H9 (cell line): ENCODE results near the gene KDM1B. TPM values are rescaled to one million over a fixed set of nuclear protein-coding genes. Genes with fewer than 3 reads are reported as not detected.

Experiments
- DNase-seq: peaks from one replicate; pipeline ENCODE4 v3.0.0-alpha.2; 2017
- H2AFZ ChIP-seq: one replicate; pipeline ENCODE4 v1.6.1; 2013; ENCODE audit warnings: mild to moderate bottlenecking, low read length, control low read depth, moderate library complexity
- H2AK5ac ChIP-seq: 2 replicates; pipeline ENCODE4 v1.6.1; 2013; ENCODE audit warnings: low read length, control low read depth, mixed read lengths; ENCODE audit not compliant: insufficient read length
- H2BK120ac ChIP-seq: one replicate; pipeline ENCODE4 v1.6.1; 2013; ENCODE audit warnings: low read depth, mild to moderate bottlenecking, low read length, control low read depth, inconsistent platforms; ENCODE audit not compliant: poor library complexity, severe bottlenecking
- H2BK12ac ChIP-seq: 2 replicates; pipeline ENCODE4 v1.6.1; 2013; ENCODE audit warnings: low read length, control low read depth, mixed read lengths, low read depth; ENCODE audit not compliant: insufficient read length
- H2BK15ac ChIP-seq: 2 replicates; pipeline ENCODE4 v1.6.1; 2013; ENCODE audit warnings: low read depth, low read length, control low read depth
- H2BK20ac ChIP-seq: one replicate; pipeline ENCODE4 v1.6.1; 2013; ENCODE audit warnings: low read depth, mild to moderate bottlenecking, low read length, control low read depth, inconsistent platforms; ENCODE audit not compliant: poor library complexity, severe bottlenecking
- H2BK5ac ChIP-seq: 2 replicates; pipeline ENCODE4 v1.6.1; 2013; ENCODE audit warnings: low read length, control low read depth, mixed read lengths; ENCODE audit not compliant: insufficient read length
- H3K14ac ChIP-seq: 2 replicates; pipeline ENCODE4 v1.6.1; 2013; ENCODE audit warnings: low read length, control low read depth; ENCODE audit not compliant: insufficient read depth
- H3K18ac ChIP-seq: 2 replicates; pipeline ENCODE4 v1.6.1; 2013; ENCODE audit warnings: low read depth, mild to moderate bottlenecking, mixed read lengths, low read length, control low read depth; ENCODE audit not compliant: insufficient read length
- H3K23ac ChIP-seq: 2 replicates; pipeline ENCODE4 v1.6.1; 2013; ENCODE audit warnings: low read length, control low read depth, mixed read lengths, low read depth; ENCODE audit not compliant: insufficient read length
- H3K23me2 ChIP-seq: 2 replicates; pipeline ENCODE4 v1.6.1; 2013; ENCODE audit warnings: low read depth, mild to moderate bottlenecking, mixed read lengths, low read length, control low read depth; ENCODE audit not compliant: insufficient read length, poor library complexity, severe bottlenecking
- H3K27ac ChIP-seq: 2 replicates; pipeline ENCODE4 v1.5.1; 2013; ENCODE audit warnings: low read length, control low read depth, mixed read lengths, low read depth; ENCODE audit not compliant: insufficient read length
- H3K27me3 ChIP-seq: 2 replicates; pipeline ENCODE4 v1.6.1; 2013; ENCODE audit warnings: low read length, control low read depth, inconsistent platforms; ENCODE audit not compliant: insufficient read depth
- H3K4ac ChIP-seq: 2 replicates; pipeline ENCODE4 v1.6.1; 2013; ENCODE audit warnings: low read depth, mild to moderate bottlenecking, control low read depth, inconsistent platforms, low read length, moderate library complexity
- H3K4me1 ChIP-seq: 2 replicates; pipeline ENCODE4 v1.6.1; 2013; ENCODE audit warnings: low read length, control low read depth, inconsistent platforms; ENCODE audit not compliant: insufficient read depth
- H3K4me2 ChIP-seq: 2 replicates; pipeline ENCODE4 v1.6.1; 2013; ENCODE audit warnings: low read length, control low read depth, mixed read lengths; ENCODE audit not compliant: insufficient read length, insufficient read depth
- H3K56ac ChIP-seq: 2 replicates; pipeline ENCODE4 v1.6.1; 2013; ENCODE audit warnings: low read depth, mild to moderate bottlenecking, mixed read lengths, low read length, control low read depth; ENCODE audit not compliant: insufficient read length
- H3K79me1 ChIP-seq: 2 replicates; pipeline ENCODE4 v1.6.1; 2013; ENCODE audit warnings: low read depth, mild to moderate bottlenecking, moderate library complexity, low read length, control low read depth, inconsistent platforms; ENCODE audit not compliant: insufficient read depth, poor library complexity, severe bottlenecking
- H3K79me2 ChIP-seq: 2 replicates; pipeline ENCODE4 v1.6.1; 2013; ENCODE audit warnings: low read length, control low read depth, inconsistent platforms; ENCODE audit not compliant: insufficient read depth
- H3K9ac ChIP-seq: 2 replicates; pipeline ENCODE4 v1.6.1; 2013; ENCODE audit warnings: low read length, control low read depth, mixed read lengths; ENCODE audit not compliant: insufficient read length; ENCODE audit errors: extremely low read depth
- H3K9me3 ChIP-seq: one replicate; pipeline ENCODE4 v1.6.1; 2013; ENCODE audit warnings: low read depth, low read length, inconsistent platforms; ENCODE audit not compliant: control insufficient read depth
- H3T11ph ChIP-seq: one replicate; pipeline ENCODE4 v1.6.1; 2013; ENCODE audit warnings: mild to moderate bottlenecking, low read length, control low read depth, inconsistent platforms
- H4K20me1 ChIP-seq: one replicate; pipeline ENCODE4 v1.6.1; 2013; ENCODE audit not compliant: control insufficient read depth, insufficient read length, insufficient read depth
- H4K5ac ChIP-seq: 2 replicates; pipeline ENCODE4 v1.6.1; 2013; ENCODE audit warnings: low read depth, mild to moderate bottlenecking, mixed read lengths, low read length, control low read depth; ENCODE audit not compliant: insufficient read length
- H4K8ac ChIP-seq: replicated peaks from 2 replicates; pipeline ENCODE4 v1.6.1; 2013; ENCODE audit warnings: low read length, control low read depth, mixed read lengths, low read depth; ENCODE audit not compliant: insufficient read length
- H4K91ac ChIP-seq: 2 replicates; pipeline ENCODE4 v1.6.1; 2013; ENCODE audit warnings: low read depth, mild to moderate bottlenecking, moderate library complexity, mixed read lengths, low read length, control low read depth; ENCODE audit not compliant: insufficient read length
- H3K27ac Mint-ChIP-seq, 3 experiments: 2 replicates in 2 of 3; 3 replicates in 1 of 3; pipeline ENCODE4 v1.8.0; 2020 to 2021; ENCODE audit warnings: mixed read lengths in 3 of 3, mild to moderate bottlenecking in 1 of 3, moderate library complexity in 1 of 3
- H3K27me3 Mint-ChIP-seq: 2 replicates; pipeline ENCODE4 v1.8.0; 2021; ENCODE audit warnings: low read depth, mild to moderate bottlenecking, moderate library complexity, mixed read lengths
- H3K36me3 Mint-ChIP-seq, 3 experiments: 2 replicates in 2 of 3; 3 replicates in 1 of 3; pipeline ENCODE4 v1.8.0; 2020 to 2021; ENCODE audit warnings: low read depth in 3 of 3, mixed read lengths in 3 of 3; ENCODE audit not compliant: insufficient read depth in 1 of 3
- H3K4me1 Mint-ChIP-seq, 2 experiments: 2 replicates each; pipeline ENCODE4 v1.8.0; 2020; ENCODE audit warnings: mixed read lengths in 2 of 2
- H3K4me3 Mint-ChIP-seq, 2 experiments: 2 replicates in 1 of 2; 3 replicates in 1 of 2; pipeline ENCODE4 v1.8.0; 2020 to 2021; ENCODE audit warnings: mild to moderate bottlenecking in 2 of 2, mixed read lengths in 2 of 2, moderate library complexity in 1 of 2
- H3K9me3 Mint-ChIP-seq, 2 experiments: 2 replicates in 1 of 2; 3 replicates in 1 of 2; pipeline ENCODE4 v1.8.0; 2020; ENCODE audit warnings: mild to moderate bottlenecking in 2 of 2, mixed read lengths in 2 of 2, moderate library complexity in 1 of 2
- CTCF ChIP-seq: fragments of 200-600 bp; sonication (generic); conservative IDR thresholded peaks from 3 replicates; pipeline ENCODE4 v1.8.0; 2021; ENCODE audit warnings: antibody characterized with exemption, mild to moderate bottlenecking
- whole genome bisulfite sequencing: extraction: QIAGEN DNeasy Blood & Tissue Kit; methylation state at CpG from one replicate; pipeline ENCODE4 v1.1.7; 2013; ENCODE audit warnings: missing lambda C conversion rate, low lambda C conversion rate, mixed read lengths; ENCODE audit not compliant: insufficient read length; ENCODE audit errors: extremely low coverage; 5-methylcytosine and 5-hydroxymethylcytosine counted together
- total RNA-seq: library from RNA; stranded (reverse); gene quantifications from 2 replicates; pipeline ENCODE4 v1.2.1, GENCODE V29; 2021

Gene KDM1B
- total RNA-seq, 1 experiment from 2014 or later, result 5.4 TPM

GRCh38 chr6:18151801-18152200 lies 3.4 kb upstream of the KDM1B start:
- H2BK120ac ChIP-seq, result no peak overlapping the region
- H3K36me3 Mint-ChIP-seq, result peaks cover 2 to 17% (median 12%) of the 10 kb centered on the region in 3 experiments; a peak in 6 of 7 replicates
- no peaks in the 10 kb centered on the region for H3K27me3 Mint-ChIP-seq
- WGBS, result no CpG with 5 or more reads among the region's 3 CpGs
- H3K4ac ChIP-seq, result no peak overlapping the region
- H2BK12ac ChIP-seq, result no peak overlapping the region
- H4K91ac ChIP-seq, result no peak overlapping the region
- H4K5ac ChIP-seq, result no peak overlapping the region
- H3K4me1 Mint-ChIP-seq, result peaks cover 22 to 23% of the 10 kb centered on the region in 2 experiments
- no peak overlapping the region for H3K14ac ChIP-seq
- no peak overlapping the region for H2BK5ac ChIP-seq
- no peaks in the 10 kb centered on the region for H4K20me1 ChIP-seq
- H2AK5ac ChIP-seq, result no peak overlapping the region
- no peaks in the 10 kb centered on the region for H3K9me3 ChIP-seq
- no peaks in the 10 kb centered on the region for H3K27me3 ChIP-seq
- no peak overlapping the region for H3K27ac ChIP-seq
- H3K79me1 ChIP-seq, result no peaks in the 10 kb centered on the region
- H3K79me2 ChIP-seq, result no peaks in the 10 kb centered on the region
- H3K27ac Mint-ChIP-seq, result no peak overlapping the region
- H3K23ac ChIP-seq, result no peak overlapping the region
- H4K8ac ChIP-seq, result no peak overlapping the region
- no peak overlapping the region for H2BK15ac ChIP-seq
- no peak overlapping the region for H3K4me2 ChIP-seq
- no peak overlapping the region for H3K56ac ChIP-seq
- TF ChIP-seq CTCF, result no peak
- no peak overlapping the region for H3K9ac ChIP-seq
- no peak overlapping the region for H2BK20ac ChIP-seq
- no peak for DNase-seq
- H3K4me3 Mint-ChIP-seq, result no peak overlapping the region
- H3K4me1 ChIP-seq, result no peaks in the 10 kb centered on the region; the same call in 1 of the 2 replicates
- H3T11ph ChIP-seq, result no peak overlapping the region
- no peak overlapping the region for H3K18ac ChIP-seq
- no peaks in the 10 kb centered on the region for H3K9me3 Mint-ChIP-seq
- peaks cover 12% of the 10 kb centered on the region for H3K23me2 ChIP-seq
- H2AFZ ChIP-seq, result no peak overlapping the region
